Upper lobe of left lung (tissue), 4 donors: ENCODE data around the gene NSD1.
"Not testable (repeated sequence)": the region's sequence is repeated elsewhere in the genome, so short reads cannot be mapped to it uniquely, and the experiment has no call there.

Source experiments
- POLR2A ChIP-seq, 4 donors: fragments of 450-650 bp; IDR thresholded peaks; one replicate each; pipeline ENCODE4 v1.5.1; 2016 to 2017; ENCODE audit warnings: antibody characterized with exemption in 4 of 4, mild to moderate bottlenecking in 2 of 4
- TF ChIP-seq, protein P1 (sequence below), 6 experiments: fragments of 450-650 bp in 4 of 6; fragments of 200-600 bp in 2 of 6; sonication (generic) in 2 of 6; IDR thresholded peaks; one replicate each; pipeline ENCODE4 v1.5.1; 2016 to 2019; ENCODE audit warnings: antibody characterized with exemption in 6 of 6

DNA sequence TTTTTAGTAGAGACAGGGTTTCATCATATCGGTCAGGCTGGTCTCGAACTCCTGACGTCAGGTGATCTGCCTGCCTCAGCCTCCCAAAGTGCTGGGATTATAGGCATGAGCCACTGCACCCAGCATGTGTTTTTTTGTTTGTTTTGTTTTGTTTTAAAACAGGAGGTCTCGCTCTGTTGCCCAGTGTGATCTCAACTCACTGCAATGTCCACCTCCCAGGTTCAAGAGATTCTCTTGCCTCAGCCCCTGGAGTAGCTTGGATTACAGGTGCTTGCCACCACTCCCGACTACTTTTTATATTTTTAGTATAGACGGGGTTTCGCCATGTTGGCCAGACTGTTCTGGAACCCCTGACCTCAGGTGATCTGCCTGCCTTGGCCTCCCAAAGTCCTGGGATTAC is 125.1 kb downstream of the NSD1 start:
- TF ChIP-seq, protein P1, sequence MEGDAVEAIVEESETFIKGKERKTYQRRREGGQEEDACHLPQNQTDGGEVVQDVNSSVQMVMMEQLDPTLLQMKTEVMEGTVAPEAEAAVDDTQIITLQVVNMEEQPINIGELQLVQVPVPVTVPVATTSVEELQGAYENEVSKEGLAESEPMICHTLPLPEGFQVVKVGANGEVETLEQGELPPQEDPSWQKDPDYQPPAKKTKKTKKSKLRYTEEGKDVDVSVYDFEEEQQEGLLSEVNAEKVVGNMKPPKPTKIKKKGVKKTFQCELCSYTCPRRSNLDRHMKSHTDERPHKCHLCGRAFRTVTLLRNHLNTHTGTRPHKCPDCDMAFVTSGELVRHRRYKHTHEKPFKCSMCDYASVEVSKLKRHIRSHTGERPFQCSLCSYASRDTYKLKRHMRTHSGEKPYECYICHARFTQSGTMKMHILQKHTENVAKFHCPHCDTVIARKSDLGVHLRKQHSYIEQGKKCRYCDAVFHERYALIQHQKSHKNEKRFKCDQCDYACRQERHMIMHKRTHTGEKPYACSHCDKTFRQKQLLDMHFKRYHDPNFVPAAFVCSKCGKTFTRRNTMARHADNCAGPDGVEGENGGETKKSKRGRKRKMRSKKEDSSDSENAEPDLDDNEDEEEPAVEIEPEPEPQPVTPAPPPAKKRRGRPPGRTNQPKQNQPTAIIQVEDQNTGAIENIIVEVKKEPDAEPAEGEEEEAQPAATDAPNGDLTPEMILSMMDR (IDR thresholded peaks at IDR 0.05), result not testable (repeated sequence)
- not testable (repeated sequence) for TF ChIP-seq POLR2A (IDR thresholded peaks at IDR 0.05)
